Neutrophil (primary cell): ENCODE results near the gene EP400.

ENCODE experiments used
- H3K27ac ChIP-seq: fragments of 200-600 bp; sonication (generic); 2 replicates; pipeline ENCODE4 v1.5.1; 2016; ENCODE audit warnings: mild to moderate bottlenecking, moderate library complexity
- H3K27me3 ChIP-seq: fragments of 200-600 bp; sonication (generic); 2 replicates; pipeline ENCODE4 v1.6.0; 2016; ENCODE audit warnings: mild to moderate bottlenecking
- H3K36me3 ChIP-seq: fragments of 200-600 bp; sonication (generic); 2 replicates; pipeline ENCODE4 v1.5.1; 2017
- H3K4me1 ChIP-seq, 2 experiments: fragments of 200-600 bp in 1 of 2; sonication (generic) in 1 of 2; 1 replicate in 1 of 2; 2 replicates in 1 of 2; pipeline versions ENCODE4 v1.5.1 to v1.6.1; 2013 to 2016; ENCODE audit warnings: low read depth in 1 of 2, low read length in 1 of 2, mild to moderate bottlenecking in 1 of 2, moderate library complexity in 1 of 2; ENCODE audit not compliant: control insufficient read depth in 1 of 2, insufficient read depth in 1 of 2
- H3K4me3 ChIP-seq, 2 experiments: fragments of 200-600 bp in 1 of 2; sonication (generic) in 1 of 2; 1 replicate in 1 of 2; 2 replicates in 1 of 2; pipeline ENCODE4 v1.5.1; 2013 to 2016; ENCODE audit warnings: low read depth in 1 of 2, low read length in 1 of 2, mild to moderate bottlenecking in 1 of 2, moderate library complexity in 1 of 2
- H3K9me3 ChIP-seq: fragments of 200-600 bp; sonication (generic); 2 replicates; pipeline ENCODE4 v1.5.1; 2016
- CTCF ChIP-seq: fragments of 200-600 bp; sonication (generic); IDR thresholded peaks from 2 replicates; pipeline ENCODE4 v1.5.1; 2016; ENCODE audit warnings: antibody characterized with exemption

EP400 gene

GRCh38 chr12:132121283-132121682 is 171.5 kb downstream of the EP400 start:
- Histone ChIP-seq H3K27me3 (no peaks in the 10 kb centered on the region), H3K4me1 (no peaks in the 10 kb centered on the region), H3K9me3 (no peaks in the 10 kb centered on the region), H3K4me3 (no peak overlapping the region), H3K36me3 (peaks cover 43% of the 10 kb centered on the region), H3K27ac (no peak overlapping the region)
- no peak for TF ChIP-seq CTCF

- no peaks in the 10 kb centered on the region for H3K4me1 ChIP-seq
- no peak overlapping the region for H3K4me3 ChIP-seq
- peaks cover 39% of the 10 kb centered on the region for H3K36me3 ChIP-seq
- no peak for TF ChIP-seq CTCF
- no peak overlapping the region for H3K27ac ChIP-seq
- no peaks in the 10 kb centered on the region for H3K27me3 ChIP-seq
- no peaks in the 10 kb centered on the region for H3K9me3 ChIP-seq
These were observed 174.4 kb downstream of the EP400 start for GRCh38 chr12:132123970-132124765.

- no peak for TF ChIP-seq CTCF
- Histone ChIP-seq H3K9me3 (no peaks in the 10 kb centered on the region), H3K27ac (no peak overlapping the region), H3K4me3 (no peak overlapping the region), H3K4me1 (no peaks in the 10 kb centered on the region), H3K27me3 (no peaks in the 10 kb centered on the region), H3K36me3 (peaks cover 39% of the 10 kb centered on the region)
These were observed 175.2 kb downstream of the EP400 start for GRCh38 chr12:132124766-132125425.

GRCh38 chr12:132125736-132126135 is 176.0 kb downstream of the EP400 start:
- H3K4me3 ChIP-seq, result no peak overlapping the region
- H3K27me3 ChIP-seq, result no peaks in the 10 kb centered on the region
- no peaks in the 10 kb centered on the region for H3K4me1 ChIP-seq
- TF ChIP-seq CTCF, result no peak
- H3K9me3 ChIP-seq, result no peaks in the 10 kb centered on the region
- H3K27ac ChIP-seq, result no peak overlapping the region
- peaks cover 39% of the 10 kb centered on the region for H3K36me3 ChIP-seq

- Histone ChIP-seq H3K9me3 (no peaks in the 10 kb centered on the region), H3K4me1 (no peaks in the 10 kb centered on the region), H3K36me3 (peaks cover 26% of the 10 kb centered on the region), H3K4me3 (no peak overlapping the region), H3K27me3 (no peaks in the 10 kb centered on the region), H3K27ac (no peak overlapping the region)
- no peak for TF ChIP-seq CTCF
These were observed 177.3 kb downstream of the EP400 start for GRCh38 chr12:132127041-132127440.
